PC-9 (cell line): Measurements from ENCODE around the gene SULT1E1.

ENCODE experiments used
- CTCF ChIP-seq: fragments of 200-600 bp; sonication (generic); conservative IDR thresholded peaks from 2 replicates; pipeline ENCODE4 v1.6.1; 2017; ENCODE audit warnings: mixed run types, antibody characterized with exemption, mild to moderate bottlenecking, moderate library complexity
- EZH2 ChIP-seq: fragments of 200-600 bp; sonication (generic); IDR thresholded peaks from 2 replicates; pipeline ENCODE4 v1.8.0; 2017; ENCODE audit warnings: antibody characterized with exemption, low read depth

- no peak for TF ChIP-seq CTCF
- TF ChIP-seq EZH2 = no peak
Observed at GRCh38 chr4:69813628-69814027, 46.3 kb downstream of the SULT1E1 start.
